ENCODE measurements around the gene KRTAP5-5.

KRTAP5-5 gene

DNA sequence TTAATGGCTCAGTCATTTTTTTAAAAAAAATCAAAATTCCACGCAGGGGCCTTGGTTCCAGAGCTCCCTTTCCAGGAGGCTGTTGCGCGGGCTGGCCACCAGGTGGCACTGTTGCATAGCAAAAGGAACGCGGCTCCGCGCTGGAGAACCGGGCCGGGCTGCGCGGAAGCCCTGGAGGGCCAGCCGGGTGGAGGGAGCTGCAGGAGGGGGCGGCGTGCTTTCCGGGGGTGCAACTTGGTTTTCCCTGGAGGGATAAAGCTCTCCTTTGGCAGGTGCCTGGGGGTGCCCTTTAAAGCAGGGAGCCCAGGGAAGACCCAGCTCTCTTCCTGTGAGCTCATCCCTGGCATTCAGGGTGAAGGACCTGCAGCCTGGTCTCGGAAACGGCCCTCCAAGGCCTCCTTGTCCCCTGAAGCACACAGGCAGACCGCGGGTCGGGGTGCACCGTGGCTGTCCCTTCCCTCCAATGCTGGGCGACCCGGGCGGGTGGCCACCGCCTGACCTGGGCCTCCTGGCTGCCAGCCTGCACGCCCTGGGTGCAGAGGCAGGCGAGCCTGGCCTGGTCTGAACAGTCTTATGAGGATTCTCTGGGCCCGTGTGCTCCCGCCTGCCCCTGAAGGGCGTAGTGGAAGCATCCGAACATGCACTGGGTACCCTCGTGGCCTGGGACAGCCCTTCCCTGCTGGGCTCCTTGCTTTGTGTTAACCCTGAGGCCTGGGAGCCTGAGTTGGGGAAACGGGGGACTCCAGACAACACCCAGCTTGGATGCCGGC, 23.4 kb downstream of the KRTAP5-5 start:
- no peaks in the 10 kb centered on the region for H3K36me3 ChIP-seq (ENCODE audit: insufficient read depth, low read length)
- no peaks in the 10 kb centered on the region for H3F3A ChIP-seq (ENCODE audit: insufficient read depth, low read length)
- no peaks in the 10 kb centered on the region for H4K20me1 ChIP-seq (ENCODE audit: insufficient read depth, low read length)
- no peak overlapping the region for H3K27ac ChIP-seq (ENCODE audit: low read depth, low read length, poor library complexity, severe bottlenecking)
- TF ChIP-seq, protein P1, sequence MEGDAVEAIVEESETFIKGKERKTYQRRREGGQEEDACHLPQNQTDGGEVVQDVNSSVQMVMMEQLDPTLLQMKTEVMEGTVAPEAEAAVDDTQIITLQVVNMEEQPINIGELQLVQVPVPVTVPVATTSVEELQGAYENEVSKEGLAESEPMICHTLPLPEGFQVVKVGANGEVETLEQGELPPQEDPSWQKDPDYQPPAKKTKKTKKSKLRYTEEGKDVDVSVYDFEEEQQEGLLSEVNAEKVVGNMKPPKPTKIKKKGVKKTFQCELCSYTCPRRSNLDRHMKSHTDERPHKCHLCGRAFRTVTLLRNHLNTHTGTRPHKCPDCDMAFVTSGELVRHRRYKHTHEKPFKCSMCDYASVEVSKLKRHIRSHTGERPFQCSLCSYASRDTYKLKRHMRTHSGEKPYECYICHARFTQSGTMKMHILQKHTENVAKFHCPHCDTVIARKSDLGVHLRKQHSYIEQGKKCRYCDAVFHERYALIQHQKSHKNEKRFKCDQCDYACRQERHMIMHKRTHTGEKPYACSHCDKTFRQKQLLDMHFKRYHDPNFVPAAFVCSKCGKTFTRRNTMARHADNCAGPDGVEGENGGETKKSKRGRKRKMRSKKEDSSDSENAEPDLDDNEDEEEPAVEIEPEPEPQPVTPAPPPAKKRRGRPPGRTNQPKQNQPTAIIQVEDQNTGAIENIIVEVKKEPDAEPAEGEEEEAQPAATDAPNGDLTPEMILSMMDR (IDR thresholded peaks at IDR 0.05; ENCODE audit: low read length) = peak; percentile 97
- TF ChIP-seq EZH2 (IDR thresholded peaks at IDR 0.05; ENCODE audit: borderline replicate concordance, low read length) = no peak
- H2AFZ ChIP-seq (ENCODE audit: low read length) = no peak overlapping the region
- H3K4me2 ChIP-seq (ENCODE audit: low read length) = no peak overlapping the region
- H3K27me3 ChIP-seq (ENCODE audit: insufficient read depth, low read length) = peaks cover 6% of the 10 kb centered on the region; the same call in 1 of the 2 replicates
- no peaks in the 10 kb centered on the region for H3K9me3 ChIP-seq (ENCODE audit: low read length)
- no peak overlapping the region for H3K4me3 ChIP-seq (ENCODE audit: low read depth, low read length, poor library complexity, severe bottlenecking)
- H3K79me2 ChIP-seq (ENCODE audit: insufficient read depth, low read length) = no peaks in the 10 kb centered on the region
- no peaks in the 10 kb centered on the region for H3K4me1 ChIP-seq (ENCODE audit: insufficient read depth, low read length, severe bottlenecking)
- H3K9ac ChIP-seq (ENCODE audit: low read length) = no peak overlapping the region
- no peaks in the 10 kb centered on the region for H3K9me2 ChIP-seq (ENCODE audit: low read depth, low read length)

DNA sequence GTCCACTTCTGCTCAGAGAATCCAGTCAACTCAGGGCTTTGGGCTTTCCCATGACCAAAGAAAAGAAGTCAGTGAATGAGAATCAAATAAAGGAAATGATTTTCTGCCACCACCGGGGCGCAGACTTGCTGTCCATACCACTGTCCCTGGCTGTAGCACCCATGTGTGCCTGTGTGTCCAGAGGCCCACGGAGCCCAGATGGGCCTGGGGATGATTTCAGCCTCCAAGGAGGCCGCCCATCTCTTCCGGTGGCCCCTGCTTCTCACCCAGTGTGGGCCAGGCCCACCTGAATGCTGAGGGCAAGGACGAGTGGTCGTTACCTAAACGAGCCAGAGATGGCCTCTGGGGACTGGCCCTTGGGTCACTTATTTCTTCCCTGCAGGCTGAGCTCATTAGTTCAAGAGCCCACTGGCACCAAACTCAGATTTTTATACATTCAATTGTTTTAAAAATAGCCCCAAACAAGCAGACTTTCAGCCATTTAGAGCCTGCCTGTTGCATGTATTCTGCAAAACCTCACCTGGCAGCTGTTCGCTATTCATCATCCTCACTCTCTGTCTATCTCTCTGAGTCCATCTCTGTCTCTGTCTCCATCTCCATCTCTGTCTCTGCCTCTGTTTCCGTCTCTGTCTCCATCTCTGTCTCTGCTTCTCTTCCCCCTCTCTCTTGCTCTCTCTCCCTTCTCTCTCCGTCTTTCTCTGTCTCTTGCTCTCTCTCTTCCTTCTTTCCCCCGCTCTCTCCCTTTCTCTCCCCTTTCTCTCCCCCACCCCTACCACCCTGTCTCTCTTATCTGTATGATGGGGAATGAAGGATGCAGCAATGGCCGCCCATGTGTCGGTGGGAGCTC, 24.2 kb downstream of the KRTAP5-5 start:
- no peaks in the 10 kb centered on the region for H3K79me2 ChIP-seq (ENCODE audit: insufficient read depth, low read length)
- H3K4me2 ChIP-seq (ENCODE audit: low read length) = no peak overlapping the region
- TF ChIP-seq, protein P1 (IDR thresholded peaks at IDR 0.05; ENCODE audit: low read length) = no peak
- TF ChIP-seq EZH2 (IDR thresholded peaks at IDR 0.05; ENCODE audit: borderline replicate concordance, low read length) = no peak
- peaks cover 6% of the 10 kb centered on the region; the same call in 1 of the 2 replicates for H3K27me3 ChIP-seq (ENCODE audit: insufficient read depth, low read length)
- H3K9me3 ChIP-seq (ENCODE audit: low read length) = no peaks in the 10 kb centered on the region
- H2AFZ ChIP-seq (ENCODE audit: low read length) = no peak overlapping the region
- H3K36me3 ChIP-seq (ENCODE audit: insufficient read depth, low read length) = no peaks in the 10 kb centered on the region
- no peak overlapping the region for H3K9ac ChIP-seq (ENCODE audit: low read length)
- no peaks in the 10 kb centered on the region for H3F3A ChIP-seq (ENCODE audit: insufficient read depth, low read length)
- H4K20me1 ChIP-seq (ENCODE audit: insufficient read depth, low read length) = no peaks in the 10 kb centered on the region
- H3K4me1 ChIP-seq (ENCODE audit: insufficient read depth, low read length, severe bottlenecking) = no peaks in the 10 kb centered on the region
- H3K9me2 ChIP-seq (ENCODE audit: low read depth, low read length) = no peaks in the 10 kb centered on the region
- H3K27ac ChIP-seq (ENCODE audit: low read depth, low read length, poor library complexity, severe bottlenecking) = no peak overlapping the region
- H3K4me3 ChIP-seq (ENCODE audit: low read depth, low read length, poor library complexity, severe bottlenecking) = no peak overlapping the region

DNA sequence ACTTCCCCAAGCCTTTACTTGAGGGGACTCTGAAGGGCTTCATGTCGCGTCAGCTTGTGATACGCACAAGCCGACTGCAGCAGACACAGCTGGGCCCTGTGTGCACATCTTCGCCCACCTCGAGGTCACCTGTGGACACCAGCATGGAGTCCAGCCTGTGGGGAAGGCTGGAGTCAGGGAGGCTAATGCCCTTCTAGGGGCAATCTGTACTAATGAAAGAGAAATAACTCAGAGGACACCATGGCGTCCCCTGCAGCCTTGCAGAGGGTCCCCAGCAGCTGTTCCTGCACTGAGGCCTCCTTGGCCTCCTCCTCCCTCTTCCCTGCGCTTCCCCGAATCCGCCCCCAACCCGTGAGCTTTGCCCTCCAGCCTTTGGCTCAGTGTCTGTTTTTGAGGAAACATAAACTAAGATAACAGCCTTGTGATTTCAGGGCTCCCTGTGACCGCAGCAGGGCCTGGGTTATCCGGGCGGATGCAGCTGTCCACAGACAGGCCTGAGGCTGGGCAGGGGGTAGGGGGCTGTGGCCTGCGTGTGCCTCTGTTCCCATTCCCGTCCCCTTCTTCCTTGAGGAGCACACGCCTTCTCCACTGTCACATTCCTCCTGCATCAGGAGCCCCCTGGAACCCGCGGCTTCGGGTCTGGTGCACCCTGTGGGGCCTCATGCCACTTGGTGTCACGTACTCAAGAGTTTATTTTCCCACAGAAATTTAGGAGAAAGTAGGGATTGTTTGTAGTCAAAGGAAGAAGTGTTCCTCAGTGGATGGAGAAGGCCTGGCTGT, 25.0 kb downstream of the KRTAP5-5 start:
- no peaks in the 10 kb centered on the region for H4K20me1 ChIP-seq (ENCODE audit: insufficient read depth, low read length)
- H3K27me3 ChIP-seq (ENCODE audit: insufficient read depth, low read length) = peaks cover 6% of the 10 kb centered on the region; the same call in 1 of the 2 replicates
- no peaks in the 10 kb centered on the region for H3F3A ChIP-seq (ENCODE audit: insufficient read depth, low read length)
- H3K4me1 ChIP-seq (ENCODE audit: insufficient read depth, low read length, severe bottlenecking) = no peaks in the 10 kb centered on the region
- no peak overlapping the region for H3K4me3 ChIP-seq (ENCODE audit: low read depth, low read length, poor library complexity, severe bottlenecking)
- no peaks in the 10 kb centered on the region for H3K79me2 ChIP-seq (ENCODE audit: insufficient read depth, low read length)
- no peak overlapping the region for H3K9ac ChIP-seq (ENCODE audit: low read length)
- no peak overlapping the region for H2AFZ ChIP-seq (ENCODE audit: low read length)
- H3K4me2 ChIP-seq (ENCODE audit: low read length) = no peak overlapping the region
- H3K9me3 ChIP-seq (ENCODE audit: low read length) = no peaks in the 10 kb centered on the region
- no peaks in the 10 kb centered on the region for H3K36me3 ChIP-seq (ENCODE audit: insufficient read depth, low read length)
- no peak overlapping the region for H3K27ac ChIP-seq (ENCODE audit: low read depth, low read length, poor library complexity, severe bottlenecking)
- no peaks in the 10 kb centered on the region for H3K9me2 ChIP-seq (ENCODE audit: low read depth, low read length)
- TF ChIP-seq EZH2 (IDR thresholded peaks at IDR 0.05; ENCODE audit: borderline replicate concordance, low read length) = no peak
- TF ChIP-seq, protein P1 (IDR thresholded peaks at IDR 0.05; ENCODE audit: low read length) = no peak

Data from OCI-LY1 (cell line).